Fibroblast of pulmonary artery (primary cell): ENCODE data around the gene PPP6R2.

Experiments
- DNase-seq: peaks from one replicate; pipeline ENCODE4 v3.0.0-alpha.2; 2010; ENCODE audit warnings: low read depth
- H3K4me3 ChIP-seq: replicated peaks from 2 replicates; pipeline ENCODE4 v1.5.1; 2011; ENCODE audit warnings: low read depth, mild to moderate bottlenecking, control low read depth, low read length, moderate library complexity
- CTCF ChIP-seq: IDR thresholded peaks from 2 replicates; pipeline ENCODE4 v1.5.1; 2011; ENCODE audit warnings: mild to moderate bottlenecking, control low read depth, low read length, inconsistent platforms; ENCODE audit errors: missing control alignments

PPP6R2 gene

GRCh38 chr22:50483106-50483505, 140.0 kb downstream of the PPP6R2 start:
- no peak for TF ChIP-seq CTCF
- DNase-seq, result no peak
- H3K4me3 ChIP-seq, result peak overlapping the region; percentile 64

- TF ChIP-seq CTCF, result no peak
- no peak overlapping the region for H3K4me3 ChIP-seq
- no peak for DNase-seq
Observed at GRCh38 chr22:50483556-50483955, 140.4 kb downstream of the PPP6R2 start.

- no peak overlapping the region for H3K4me3 ChIP-seq
- no peak for DNase-seq
- TF ChIP-seq CTCF, result no peak
Observed at GRCh38 chr22:50483977-50484853, 141.1 kb downstream of the PPP6R2 start.

- DNase-seq, result no peak
- no peak overlapping the region for H3K4me3 ChIP-seq
- no peak for TF ChIP-seq CTCF
Observed at GRCh38 chr22:50485221-50486131, 142.3 kb downstream of the PPP6R2 start.

GRCh38 chr22:50486561-50487289, 143.6 kb downstream of the PPP6R2 start, which contains the start of gene MIOX:
Gene MIOX, plus strand, starts transcription at chr22:50486859. Its CDS starts 39 bp downstream, at chr22:50486898.
- no peak within 1 kb of the TSS for H3K4me3 ChIP-seq

More at GRCh38 chr22:50486561-50487289, 143.6 kb downstream of the PPP6R2 start, which contains the start of gene MIOX:
- no peak for TF ChIP-seq CTCF
- DNase-seq, result no peak
